Left forelimb (tissue), 1 donor: ENCODE measurements around the gene PNLDC1.
"Not testable (repeated sequence)": the region's sequence is repeated elsewhere in the genome, so short reads cannot be mapped to it uniquely, and the experiment has no call there.

Experiments
- DNase-seq: peaks from one replicate; pipeline ENCODE4 v3.0.0-alpha.2; 2018; ENCODE audit warnings: low spot score

PNLDC1 gene

GRCh38 chr6:159788276-159788675 is 11.8 kb upstream of the PNLDC1 start:
- DNase-seq: no peak

- no peak for DNase-seq
Observed at GRCh38 chr6:159788753-159789376, 11.2 kb upstream of the PNLDC1 start.

GRCh38 chr6:159789377-159790148 is 10.5 kb upstream of the PNLDC1 start, which contains the start of gene TCP1:
TCP1 (minus strand) TSS chr6:159789602; CDS start chr6:159789468, 134 bp downstream.
- peak; percentile 99 for DNase-seq

- peak; percentile 95 for DNase-seq
Observed at GRCh38 chr6:159790149-159790955, 9.7 kb upstream of the PNLDC1 start, which contains the start of gene MRPL18. MRPL18 (plus strand) TSS chr6:159790467; CDS start chr6:159790588, 121 bp downstream.

GRCh38 chr6:159790956-159791598 is 9.0 kb upstream of the PNLDC1 start:
- no peak for DNase-seq

- DNase-seq: not testable (repeated sequence)
Observed at GRCh38 chr6:159794976-159795375, 5.1 kb upstream of the PNLDC1 start.

GRCh38 chr6:159797554-159797953 is 2.5 kb upstream of the PNLDC1 start:
- no peak for DNase-seq

- no peak for DNase-seq
Observed at GRCh38 chr6:159801935-159802334, 1.9 kb downstream of the PNLDC1 start.

- no peak for DNase-seq
Observed at GRCh38 chr6:159804504-159804903, 4.4 kb downstream of the PNLDC1 start.

GRCh38 chr6:159805440-159806020 is 5.5 kb downstream of the PNLDC1 start:
- DNase-seq: no peak

- no peak for DNase-seq
Observed at GRCh38 chr6:159806021-159806458, 6.0 kb downstream of the PNLDC1 start.

GRCh38 chr6:159807150-159807858 is 7.2 kb downstream of the PNLDC1 start:
- no peak for DNase-seq

GRCh38 chr6:159808647-159809046 is 8.6 kb downstream of the PNLDC1 start:
- DNase-seq: no peak

- DNase-seq: no peak
Observed at GRCh38 chr6:159809149-159809548, 9.1 kb downstream of the PNLDC1 start.

GRCh38 chr6:159813781-159814180 is 13.7 kb downstream of the PNLDC1 start:
- no peak for DNase-seq

- DNase-seq: no peak
Observed at GRCh38 chr6:159815410-159815809, 15.3 kb downstream of the PNLDC1 start.

- DNase-seq: not testable (repeated sequence)
Observed at GRCh38 chr6:159816775-159817174, 16.7 kb downstream of the PNLDC1 start.

GRCh38 chr6:159817951-159818739 is 18.1 kb downstream of the PNLDC1 start:
- DNase-seq: no peak

- DNase-seq: no peak
Observed at GRCh38 chr6:159819098-159819497, 19.0 kb downstream of the PNLDC1 start.
